Body of pancreas (tissue), 4 donors: ENCODE data around the gene CHI3L2. TPM values are rescaled to one million over a fixed set of nuclear protein-coding genes. Genes with fewer than 3 reads are reported as not detected.
A peak's percentile ranks its signal among the peaks of the same experiment; 100 is the strongest.

ENCODE experiments used
- ATAC-seq: fragments of 150-250 bp; one replicate; pipeline ENCODE4 v1.9.1; 2016
- DNase-seq, 4 donors: peaks; one replicate each; pipeline ENCODE4 v3.0.0-alpha.2; 2019
- H3K27ac ChIP-seq, 4 donors: fragments of 200-600 bp; sonication (generic); 1 replicate in 3 of 4; 2 replicates in 1 of 4; pipeline versions ENCODE4 v1.5.1 to v1.6.1; 2016 to 2019; ENCODE audit warnings: mild to moderate bottlenecking in 1 of 4, mixed read lengths in 1 of 4, moderate library complexity in 1 of 4
- H3K27me3 ChIP-seq, 2 donors: fragments of 200-600 bp; sonication (generic); one replicate each; pipeline ENCODE4 v1.6.0; 2016; ENCODE audit warnings: mild to moderate bottlenecking in 1 of 2
- H3K36me3 ChIP-seq, 2 donors: fragments of 200-600 bp; sonication (generic); replicated peaks in 1 of 2; 2 replicates each; pipeline ENCODE4 v1.5.1; 2016; ENCODE audit warnings: low read depth in 2 of 2; ENCODE audit not compliant: insufficient read depth in 1 of 2
- H3K4me1 ChIP-seq: fragments of 200-600 bp; sonication (generic); one replicate; pipeline ENCODE4 v1.6.0; 2016
- H3K4me3 ChIP-seq, 2 donors: fragments of 200-600 bp; sonication (generic); 1 replicate in 1 of 2; 2 replicates in 1 of 2; pipeline ENCODE4 v1.5.1; 2016 to 2019
- H3K9me3 ChIP-seq, 3 donors: fragments of 200-600 bp; sonication (generic); 1 replicate in 2 of 3; 2 replicates in 1 of 3; pipeline ENCODE4 v1.5.1; 2016
- POLR2A ChIP-seq, 3 donors: fragments of 450-650 bp; IDR thresholded peaks; one replicate each; pipeline ENCODE4 v1.6.1; 2016; ENCODE audit warnings: antibody characterized with exemption in 3 of 3, mild to moderate bottlenecking in 2 of 3
- WGBS, 2 donors: methylation state at CpG; one replicate each; pipeline ENCODE4 v1.1.5; 2017; 5-methylcytosine and 5-hydroxymethylcytosine counted together
- intact Hi-C: fragments of 100-400 bp; cut with DNase I; formaldehyde crosslinking; loops from one replicate; pipeline ENCODE4 v1.15.1; 2023
- total RNA-seq, 2 donors: library from RNA; depleted of rRNA; stranded (reverse); fragments of >200 nt; gene quantifications; one replicate each; pipeline ENCODE4 v1.1.0, GENCODE V29; 2016
- TF ChIP-seq, protein P1 (sequence below), 7 experiments: fragments of 450-650 bp in 4 of 7; fragments of 200-600 bp in 3 of 7; sonication (generic) in 3 of 7; IDR thresholded peaks; one replicate each; pipeline ENCODE4 v1.5.1; 2016 to 2019; ENCODE audit warnings: antibody characterized with exemption in 7 of 7

Gene CHI3L2
- total RNA-seq, 2 donors from 2014 or later: not detected

DNA sequence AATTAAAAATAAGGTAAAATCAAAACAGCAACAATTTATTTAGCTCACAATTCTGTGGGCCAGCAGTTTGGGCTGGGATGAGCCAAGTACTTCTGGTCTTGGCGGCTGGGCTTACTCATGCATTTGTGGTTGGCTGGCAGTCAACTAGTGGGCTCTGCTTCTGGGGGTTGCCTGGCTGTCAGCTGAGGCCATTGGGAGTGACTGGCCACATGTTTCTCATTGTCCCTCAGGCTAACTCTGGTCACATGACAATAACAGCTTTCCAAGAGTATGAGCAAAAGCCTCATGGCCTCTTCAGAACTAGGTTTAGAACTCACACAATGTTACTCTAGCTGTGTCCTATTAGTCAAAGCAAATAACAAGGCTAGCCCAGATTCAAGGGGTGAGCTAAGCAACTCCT lies 47.6 kb downstream of the CHI3L2 start:
- Histone ChIP-seq H3K9me3 (no peaks in the 10 kb centered on the region), H3K27ac (no peak overlapping the region), H3K4me1 (peaks cover 10% of the 10 kb centered on the region), H3K27me3 (peaks cover 0 to 9% of the 10 kb centered on the region in 2 donors), H3K36me3 (no peaks in the 10 kb centered on the region), H3K4me3 (no peak overlapping the region)
- intact Hi-C loops: no loop called here
- TF ChIP-seq, protein P1, sequence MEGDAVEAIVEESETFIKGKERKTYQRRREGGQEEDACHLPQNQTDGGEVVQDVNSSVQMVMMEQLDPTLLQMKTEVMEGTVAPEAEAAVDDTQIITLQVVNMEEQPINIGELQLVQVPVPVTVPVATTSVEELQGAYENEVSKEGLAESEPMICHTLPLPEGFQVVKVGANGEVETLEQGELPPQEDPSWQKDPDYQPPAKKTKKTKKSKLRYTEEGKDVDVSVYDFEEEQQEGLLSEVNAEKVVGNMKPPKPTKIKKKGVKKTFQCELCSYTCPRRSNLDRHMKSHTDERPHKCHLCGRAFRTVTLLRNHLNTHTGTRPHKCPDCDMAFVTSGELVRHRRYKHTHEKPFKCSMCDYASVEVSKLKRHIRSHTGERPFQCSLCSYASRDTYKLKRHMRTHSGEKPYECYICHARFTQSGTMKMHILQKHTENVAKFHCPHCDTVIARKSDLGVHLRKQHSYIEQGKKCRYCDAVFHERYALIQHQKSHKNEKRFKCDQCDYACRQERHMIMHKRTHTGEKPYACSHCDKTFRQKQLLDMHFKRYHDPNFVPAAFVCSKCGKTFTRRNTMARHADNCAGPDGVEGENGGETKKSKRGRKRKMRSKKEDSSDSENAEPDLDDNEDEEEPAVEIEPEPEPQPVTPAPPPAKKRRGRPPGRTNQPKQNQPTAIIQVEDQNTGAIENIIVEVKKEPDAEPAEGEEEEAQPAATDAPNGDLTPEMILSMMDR (IDR thresholded peaks at IDR 0.05): no peak
- TF ChIP-seq POLR2A (IDR thresholded peaks at IDR 0.05): no peak
- ATAC-seq (no peak), DNase-seq (peak in 1 of 4 donors; percentile 18)
- WGBS, 2 donors: 83 to 85% methylated on average over 1 of the region's 1 CpG

DNA sequence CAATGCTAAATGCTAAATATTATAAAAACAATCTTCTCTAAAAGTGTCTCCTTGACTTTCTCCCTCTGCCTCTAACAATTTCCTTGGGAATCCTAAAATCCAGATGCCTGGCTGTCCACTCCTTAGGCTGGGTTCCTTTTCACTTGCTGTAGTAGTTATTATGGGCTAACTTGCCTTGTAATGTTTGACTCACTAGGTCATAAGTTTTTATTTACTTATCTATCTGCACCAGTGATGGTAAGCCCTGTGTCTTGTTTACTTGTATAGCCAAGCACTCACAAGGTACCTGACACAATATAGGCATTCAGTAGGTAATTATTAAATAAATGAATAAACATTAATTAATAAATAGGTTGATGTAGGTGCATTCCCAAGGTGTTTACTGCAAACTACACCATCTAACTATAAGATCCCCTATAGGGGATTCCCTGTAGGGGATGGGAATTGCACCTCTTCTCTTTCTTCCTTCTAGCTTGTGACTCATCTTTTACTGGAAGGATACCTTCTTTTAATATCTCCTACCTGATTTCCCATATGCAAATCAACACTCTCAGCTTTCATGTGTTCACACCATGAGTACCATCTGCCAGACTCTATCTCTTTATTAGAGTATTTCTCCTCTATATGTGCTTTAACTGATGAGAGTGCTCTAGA lies 48.4 kb downstream of the CHI3L2 start:
- no peak for TF ChIP-seq POLR2A (IDR thresholded peaks at IDR 0.05)
- TF ChIP-seq, protein P1 (IDR thresholded peaks at IDR 0.05): no peak
- no peak overlapping the region for H3K4me3 ChIP-seq
- intact Hi-C loops: no loop called here
- peaks cover 6% of the 10 kb centered on the region for H3K4me1 ChIP-seq
- ATAC-seq (no peak), DNase-seq (no peak)
- H3K27ac ChIP-seq: no peak overlapping the region
- H3K9me3 ChIP-seq: no peaks in the 10 kb centered on the region
- no peaks in the 10 kb centered on the region for H3K36me3 ChIP-seq
- H3K27me3 ChIP-seq: peaks cover 0 to 1% of the 10 kb centered on the region in 2 donors

DNA sequence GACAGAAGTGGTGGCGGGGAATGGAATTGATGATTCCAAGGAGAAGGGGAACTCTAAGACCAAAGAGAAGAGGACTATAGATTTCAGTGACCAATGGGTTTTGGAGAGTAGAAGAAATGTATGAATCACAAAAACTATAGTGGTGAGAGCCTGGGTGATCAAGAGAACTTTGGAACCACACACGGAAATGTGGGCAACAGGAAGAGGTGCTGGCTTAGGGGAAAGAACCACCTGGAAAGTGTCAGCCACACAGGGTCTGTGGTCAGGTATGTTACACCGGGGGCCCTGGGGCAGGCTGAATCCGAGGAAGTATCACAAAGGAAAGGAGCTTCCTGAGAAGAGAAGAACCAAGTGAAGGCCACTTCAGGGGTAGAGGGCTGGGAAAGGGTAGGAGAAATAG lies 51.6 kb downstream of the CHI3L2 start:
- intact Hi-C loops: no loop called here
- ATAC-seq: no peak
- Histone ChIP-seq H3K9me3 (no peaks in the 10 kb centered on the region), H3K36me3 (no peaks in the 10 kb centered on the region), H3K4me1 (no peaks in the 10 kb centered on the region), H3K27ac (no peak overlapping the region), H3K27me3 (no peaks in the 10 kb centered on the region), H3K4me3 (no peak overlapping the region)
- TF ChIP-seq POLR2A (IDR thresholded peaks at IDR 0.05): no peak
- TF ChIP-seq, protein P1 (IDR thresholded peaks at IDR 0.05): no peak
- no peak for DNase-seq
- WGBS, 2 donors: 75 to 79% methylated on average over 4 of the region's 4 CpGs

DNA sequence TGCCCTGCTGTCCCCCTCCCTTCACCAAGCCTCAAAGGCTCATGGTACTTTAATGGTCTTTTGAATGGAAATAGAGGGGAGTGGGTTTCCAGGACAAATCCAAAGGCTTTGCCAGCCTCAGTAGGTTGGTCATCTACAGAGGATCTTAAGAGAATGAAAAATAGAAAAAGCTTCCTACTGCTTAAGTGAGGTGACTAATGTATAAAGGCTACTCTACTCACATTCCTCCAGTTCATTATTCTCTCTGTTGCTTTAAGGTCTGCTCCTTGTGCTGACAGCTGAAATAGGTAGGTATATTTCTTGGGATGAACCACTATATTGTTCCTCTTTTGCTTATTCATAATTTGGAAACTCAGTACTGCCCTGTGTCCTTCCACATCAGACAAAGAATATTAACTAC lies 52.8 kb downstream of the CHI3L2 start:
- ATAC-seq (no peak), DNase-seq (no peak)
- H3K4me3 ChIP-seq: no peak overlapping the region
- intact Hi-C loops: no loop called here
- no peak for TF ChIP-seq POLR2A (IDR thresholded peaks at IDR 0.05)
- TF ChIP-seq, protein P1 (IDR thresholded peaks at IDR 0.05): no peak
- no peak overlapping the region for H3K27ac ChIP-seq
- H3K27me3 ChIP-seq: no peaks in the 10 kb centered on the region
- H3K4me1 ChIP-seq: no peaks in the 10 kb centered on the region
- H3K36me3 ChIP-seq: no peaks in the 10 kb centered on the region
- no peaks in the 10 kb centered on the region for H3K9me3 ChIP-seq

DNA sequence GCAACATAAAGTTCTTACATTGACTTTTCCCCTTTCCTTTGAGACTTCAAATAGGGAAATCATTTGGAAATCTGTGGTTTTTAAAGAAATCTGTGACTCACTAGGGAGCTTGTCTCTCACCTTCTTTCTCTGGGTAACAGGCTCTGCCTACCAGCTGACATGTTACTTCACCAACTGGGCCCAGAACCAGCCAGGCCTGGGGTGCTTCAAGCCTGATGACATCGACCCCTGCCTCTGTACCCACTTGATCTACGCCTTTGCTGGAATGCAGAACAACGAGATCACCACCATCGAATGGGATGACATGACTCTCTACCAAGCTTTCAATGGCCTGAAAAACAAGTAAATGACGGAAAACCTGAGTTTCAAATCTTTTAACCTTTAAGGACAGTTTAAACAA lies 53.9 kb downstream of the CHI3L2 start:
- Histone ChIP-seq H3K4me1 (no peaks in the 10 kb centered on the region), H3K9me3 (no peaks in the 10 kb centered on the region), H3K27ac (no peak overlapping the region), H3K36me3 (no peaks in the 10 kb centered on the region), H3K27me3 (no peaks in the 10 kb centered on the region), H3K4me3 (no peak overlapping the region)
- ATAC-seq (no peak), DNase-seq (no peak)
- TF ChIP-seq, protein P1 (IDR thresholded peaks at IDR 0.05): no peak
- no peak for TF ChIP-seq POLR2A (IDR thresholded peaks at IDR 0.05)
- 68 to 76% methylated on average over 5 of the region's 5 CpGs for WGBS, 2 donors
- intact Hi-C loops: no loop called here
